Gastroesophageal sphincter (tissue), 2 donors: ENCODE results near the gene PNO1.

Experiments used
- EP300 ChIP-seq: sonication (generic); formaldehyde crosslinking; IDR thresholded peaks from one replicate; pipeline ENCODE4 v1.6.1; 2017; ENCODE audit warnings: antibody characterized with exemption, mild to moderate bottlenecking
- POLR2AphosphoS5 ChIP-seq: sonication (generic); formaldehyde crosslinking; IDR thresholded peaks from one replicate; pipeline ENCODE4 v1.6.1; 2017; ENCODE audit warnings: antibody characterized with exemption

DNA sequence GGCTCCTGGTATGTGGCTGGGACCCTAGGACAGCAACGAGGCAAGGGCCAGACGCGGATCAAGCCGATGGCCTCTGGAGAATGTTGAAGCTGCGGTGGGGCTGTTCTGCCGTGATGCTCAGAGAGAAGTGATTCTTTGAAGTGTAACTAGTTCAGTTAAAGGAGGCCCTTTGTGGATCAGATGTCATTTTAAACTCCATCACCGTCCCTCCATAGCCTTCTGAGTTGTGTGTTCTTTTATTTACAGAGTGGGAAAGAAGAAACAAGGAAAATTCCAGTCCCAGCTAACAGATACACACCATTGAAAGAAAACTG is 403 bp downstream of the PNO1 start:
- TF ChIP-seq EP300 (no peak), POLR2AphosphoS5 (no peak)
